Transverse colon (tissue), 4 donors: ENCODE results near the gene OSGIN1.

Experiments
- CTCF ChIP-seq, 5 experiments: fragments of 200-600 bp in 3 of 5; fragments of 450-650 bp in 2 of 5; sonication (generic) in 3 of 5; IDR thresholded peaks; 1 replicate in 2 of 5; 2 replicates in 3 of 5; pipeline ENCODE4 v1.5.1; 2016 to 2017; ENCODE audit warnings: antibody characterized with exemption in 5 of 5, inconsistent platforms in 3 of 5, mild to moderate bottlenecking in 2 of 5, moderate library complexity in 1 of 5
- POLR2A ChIP-seq: fragments of 450-650 bp; IDR thresholded peaks from one replicate; pipeline ENCODE4 v1.6.1; 2016; ENCODE audit warnings: antibody characterized with exemption, mild to moderate bottlenecking, moderate library complexity
- POLR2AphosphoS5 ChIP-seq, 3 donors: sonication (generic); formaldehyde crosslinking; IDR thresholded peaks; one replicate each; pipeline ENCODE4 v1.6.1; 2016; ENCODE audit warnings: antibody characterized with exemption in 3 of 3

DNA sequence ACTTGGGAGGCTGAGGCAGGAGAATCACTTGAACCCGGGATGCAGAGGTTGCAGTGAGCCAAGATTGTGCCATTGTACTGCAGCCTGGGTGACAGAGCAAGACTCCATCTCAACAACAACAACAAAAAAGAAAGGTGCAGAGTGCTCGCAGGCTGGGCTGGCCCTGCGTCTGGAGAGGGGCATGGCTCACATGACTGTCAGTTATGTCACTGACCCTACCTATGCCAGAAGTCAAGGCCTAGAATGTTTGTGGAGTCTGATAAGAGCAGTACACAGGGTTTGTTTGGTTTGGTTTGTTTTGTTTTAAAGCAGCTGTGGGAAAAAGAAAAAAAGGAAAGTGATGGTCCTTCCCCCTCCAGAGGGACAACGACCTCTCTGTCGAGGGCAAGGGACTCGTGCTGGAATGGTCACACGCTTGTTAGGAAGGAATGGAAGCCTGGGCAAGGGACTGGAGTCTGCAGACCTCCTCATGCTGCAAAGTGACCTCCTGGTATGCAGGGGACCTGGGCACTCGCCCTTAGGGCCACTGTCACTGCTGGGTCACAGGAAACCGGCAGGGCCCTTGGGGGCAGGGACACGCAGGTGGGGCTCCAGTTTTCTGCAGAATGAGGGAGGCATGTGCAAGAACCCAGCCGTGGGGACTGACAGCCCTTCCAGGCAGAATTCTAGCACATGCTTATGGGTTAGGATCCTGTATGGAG lies 10.1 kb upstream of the OSGIN1 start:
- TF ChIP-seq CTCF (IDR thresholded peaks at IDR 0.05), result no peak
- no peak for TF ChIP-seq POLR2AphosphoS5 (IDR thresholded peaks at IDR 0.05)
- TF ChIP-seq POLR2A, result no peak
